Measurements from ENCODE around the gene EXOC6B. TPM values are rescaled to one million over a fixed set of nuclear protein-coding genes. Genes with fewer than 3 reads are reported as not detected.

EXOC6B gene
- total RNA-seq, 4 donors from 2014 or later = 22.6 to 47.3 (median 32.5) TPM

GRCh38 chr2:72755647-72756423, 70.0 kb downstream of the EXOC6B start:
- no peak overlapping the region for H3K27ac ChIP-seq
- WGBS, 2 donors = 70 to 77% methylated on average over 4 of the region's 4 CpGs
- no peaks in the 10 kb centered on the region for H3K27me3 ChIP-seq
- no peaks in the 10 kb centered on the region for H3K36me3 ChIP-seq
- H3K4me1 ChIP-seq = no peaks in the 10 kb centered on the region
- intact Hi-C loops (cut with DNase I) = no loop called here
- no peaks in the 10 kb centered on the region for H3K9me3 ChIP-seq
- TF ChIP-seq POLR2A (IDR thresholded peaks at IDR 0.05) = no peak
- TF ChIP-seq CTCF (IDR thresholded peaks at IDR 0.05) = no peak
- no peak overlapping the region for H3K4me3 ChIP-seq (replicated peaks in 1 of 3)
- DNase-seq = no peak

GRCh38 chr2:72754628-72755320, 71.1 kb downstream of the EXOC6B start:
- no peaks in the 10 kb centered on the region for H3K4me1 ChIP-seq
- WGBS, 2 donors = 95 to 99% methylated on average over 3 of the region's 3 CpGs

GRCh38 chr2:72750977-72751639, 74.7 kb downstream of the EXOC6B start:
- H3K27ac ChIP-seq = no peak overlapping the region
- intact Hi-C loops (cut with DNase I) = no loop called here
- H3K9me3 ChIP-seq = no peaks in the 10 kb centered on the region
- H3K27me3 ChIP-seq = no peaks in the 10 kb centered on the region
- no peak overlapping the region for H3K4me3 ChIP-seq (replicated peaks in 1 of 3)
- TF ChIP-seq POLR2A (IDR thresholded peaks at IDR 0.05) (no peak), CTCF (IDR thresholded peaks at IDR 0.05) (no peak)
- no peak for DNase-seq
- no peaks in the 10 kb centered on the region for H3K36me3 ChIP-seq
- WGBS, 2 donors = 94 to 96% methylated on average over 3 of the region's 3 CpGs
- no peaks in the 10 kb centered on the region for H3K4me1 ChIP-seq

More at GRCh38 chr2:72754628-72755320, 71.1 kb downstream of the EXOC6B start:
- no peak for DNase-seq
- Histone ChIP-seq H3K9me3 (no peaks in the 10 kb centered on the region), H3K36me3 (no peaks in the 10 kb centered on the region), H3K4me3 (replicated peaks in 1 of 3) (no peak overlapping the region), H3K27ac (no peak overlapping the region), H3K27me3 (no peaks in the 10 kb centered on the region)
- intact Hi-C loops (cut with DNase I) = no loop called here
- TF ChIP-seq CTCF (IDR thresholded peaks at IDR 0.05) (no peak), POLR2A (IDR thresholded peaks at IDR 0.05) (no peak)

- no peaks in the 10 kb centered on the region for H3K9me3 ChIP-seq
- H3K27ac ChIP-seq = no peak overlapping the region
- TF ChIP-seq POLR2A (IDR thresholded peaks at IDR 0.05) (no peak), CTCF (IDR thresholded peaks at IDR 0.05) (no peak)
- no peak overlapping the region for H3K4me3 ChIP-seq (replicated peaks in 1 of 3)
- no peaks in the 10 kb centered on the region for H3K27me3 ChIP-seq
- H3K4me1 ChIP-seq = no peaks in the 10 kb centered on the region
- 100% methylated on average over 1 of the region's 1 CpG for WGBS, 2 donors
- no peaks in the 10 kb centered on the region for H3K36me3 ChIP-seq
- intact Hi-C loops (cut with DNase I) = no loop called here
- no peak for DNase-seq
Observed at GRCh38 chr2:72750466-72750865, 75.4 kb downstream of the EXOC6B start.
